IMR-90 (cell line): ENCODE results near the gene TRMT6. TPM values are rescaled to one million over a fixed set of nuclear protein-coding genes. Genes with fewer than 3 reads are reported as not detected.

ENCODE experiments used
- ATAC-seq: fragments of 200-7000 bp; cut with Tn5 transposase; 2 replicates; pipeline ENCODE4 v1.9.1; 2020; ENCODE audit warnings: low read depth, mild to moderate bottlenecking, moderate library complexity
- BruUV-seq: library from RNA; stranded (reverse); fragments of 400-500 nt; replicated peaks from 2 replicates; lab custom pipeline; 2021; lab: Mats Ljungman, UMichigan
- CTCF ChIA-PET: fragments of 300-600 bp; formaldehyde crosslinking; extraction: SDS; loops from one replicate; lab custom pipeline; 2021; ENCODE audit warnings: antibody characterized with exemption; lab: Yijun Ruan, JAX
- POLR2A ChIA-PET: fragments of 300-600 bp; sonication (Branson Sonifier 250); formaldehyde crosslinking; loops from one replicate; lab custom pipeline; 2022; ENCODE audit warnings: antibody characterized with exemption; ENCODE audit not compliant: unreplicated experiment; lab: Charles Lee
- DNase-seq: peaks from one replicate; pipeline ENCODE4 v3.0.0; 2013
- H2AFZ ChIP-seq: replicated peaks from 2 replicates; pipeline ENCODE3; 2013; ENCODE audit warnings: low read length, mild to moderate bottlenecking; ENCODE audit not compliant: poor library complexity
- H2AK5ac ChIP-seq: 2 replicates; pipeline ENCODE4 v1.6.1; 2013; ENCODE audit warnings: low read depth, low read length, inconsistent platforms
- H2AK9ac ChIP-seq: replicated peaks from 2 replicates; pipeline ENCODE3; 2013; ENCODE audit warnings: mild to moderate bottlenecking, low read depth, low read length, moderate library complexity; ENCODE audit not compliant: poor library complexity
- H2BK120ac ChIP-seq: 2 replicates; pipeline ENCODE4 v1.6.1; 2013; ENCODE audit warnings: low read depth, low read length, inconsistent platforms
- H2BK15ac ChIP-seq: 3 replicates; pipeline ENCODE4 v1.6.1; 2013; ENCODE audit warnings: low read depth, low read length, inconsistent platforms
- H2BK20ac ChIP-seq: 2 replicates; pipeline ENCODE4 v1.6.1; 2013; ENCODE audit warnings: low read depth, mild to moderate bottlenecking, inconsistent platforms, low read length, moderate library complexity
- H2BK5ac ChIP-seq: 2 replicates; pipeline ENCODE4 v1.6.1; 2013; ENCODE audit warnings: mild to moderate bottlenecking, low read depth, low read length, inconsistent platforms; ENCODE audit not compliant: poor library complexity, severe bottlenecking
- H3K14ac ChIP-seq: replicated peaks from 2 replicates; pipeline ENCODE4 v1.6.1; 2013; ENCODE audit warnings: low read depth, low read length, inconsistent platforms
- H3K18ac ChIP-seq: 2 replicates; pipeline ENCODE4 v1.6.1; 2013; ENCODE audit warnings: low read depth, low read length, control low read depth
- H3K23ac ChIP-seq: 2 replicates; pipeline ENCODE4 v1.6.1; 2013; ENCODE audit warnings: low read depth, low read length, inconsistent platforms
- H3K27ac ChIP-seq: 2 replicates; pipeline ENCODE4 v1.5.1; 2013; ENCODE audit warnings: mild to moderate bottlenecking, control low read depth, low read length; ENCODE audit not compliant: insufficient read depth
- H3K27me3 ChIP-seq: 2 replicates; pipeline ENCODE4 v1.6.1; 2013; ENCODE audit warnings: low read length; ENCODE audit not compliant: control insufficient read depth, insufficient read depth
- H3K36me3 ChIP-seq: 2 replicates; pipeline ENCODE4 v1.6.1; 2013; ENCODE audit warnings: low read length, mixed read lengths; ENCODE audit not compliant: control insufficient read depth, insufficient read depth
- H3K4ac ChIP-seq: 2 replicates; pipeline ENCODE4 v1.6.1; 2013; ENCODE audit warnings: low read depth, low read length, inconsistent platforms
- H3K4me1 ChIP-seq: 2 replicates; pipeline ENCODE4 v1.6.1; 2013; ENCODE audit warnings: low read length, mixed read lengths; ENCODE audit not compliant: control insufficient read depth, insufficient read depth
- H3K4me2 ChIP-seq: 2 replicates; pipeline ENCODE4 v1.6.1; 2013; ENCODE audit warnings: low read depth, mild to moderate bottlenecking, control low read depth, low read length, moderate library complexity
- H3K4me3 ChIP-seq: 2 replicates; pipeline ENCODE4 v1.5.1; 2013; ENCODE audit warnings: low read depth, mild to moderate bottlenecking, control low read depth, low read length, moderate library complexity; ENCODE audit not compliant: insufficient read depth
- H3K56ac ChIP-seq: 2 replicates; pipeline ENCODE4 v1.6.1; 2013; ENCODE audit warnings: low read length, inconsistent platforms; ENCODE audit not compliant: insufficient read depth; ENCODE audit errors: extremely low read depth
- H3K79me1 ChIP-seq, 2 experiments: 2 replicates each; pipeline ENCODE4 v1.6.1; 2013; ENCODE audit warnings: low read length in 2 of 2, inconsistent platforms in 1 of 2, low read depth in 1 of 2
- H3K9ac ChIP-seq: 2 replicates; pipeline ENCODE4 v1.6.1; 2013; ENCODE audit warnings: low read depth, low read length, control low read depth
- H3K9me1 ChIP-seq: 2 replicates; pipeline ENCODE4 v1.6.1; 2013; ENCODE audit warnings: low read length, inconsistent platforms; ENCODE audit not compliant: insufficient read depth
- H3K9me3 ChIP-seq: 2 replicates; pipeline ENCODE4 v1.6.1; 2013; ENCODE audit warnings: low read length; ENCODE audit not compliant: control insufficient read depth, insufficient read depth
- H4K20me1 ChIP-seq: 2 replicates; pipeline ENCODE4 v1.6.1; 2013; ENCODE audit warnings: low read length, inconsistent platforms; ENCODE audit not compliant: insufficient read depth
- H4K5ac ChIP-seq: 2 replicates; pipeline ENCODE4 v1.6.1; 2013; ENCODE audit warnings: mild to moderate bottlenecking, low read depth, low read length, control low read depth
- H4K8ac ChIP-seq, 2 experiments: 2 replicates each; pipeline ENCODE4 v1.6.1; 2013; ENCODE audit warnings: low read depth in 2 of 2, low read length in 2 of 2, control low read depth in 1 of 2, inconsistent platforms in 1 of 2
- H4K91ac ChIP-seq: 2 replicates; pipeline ENCODE4 v1.6.1; 2013; ENCODE audit warnings: low read depth, low read length, inconsistent platforms; ENCODE audit not compliant: insufficient read depth
- CHD1 ChIP-seq: IDR thresholded peaks from 2 replicates; pipeline ENCODE4 v1.6.1; 2012; ENCODE audit warnings: low read depth, low read length, improper control_type of control experiment
- CTCF ChIP-seq: conservative IDR thresholded peaks from 2 replicates; pipeline ENCODE4 v1.5.1; 2012; ENCODE audit warnings: mild to moderate bottlenecking, low read depth, low read length, improper control_type of control experiment
- MAZ ChIP-seq: IDR thresholded peaks from 2 replicates; pipeline ENCODE4 v1.6.1; 2012; ENCODE audit warnings: low read depth, mild to moderate bottlenecking, low read length, improper control_type of control experiment, moderate library complexity, borderline replicate concordance
- POLR2A ChIP-seq: IDR thresholded peaks from 2 replicates; pipeline ENCODE4 v1.6.1; 2012; ENCODE audit warnings: mild to moderate bottlenecking, low read depth, low read length
- RFX5 ChIP-seq: IDR thresholded peaks from 2 replicates; pipeline ENCODE4 v1.8.0; 2012; ENCODE audit warnings: low read depth, mild to moderate bottlenecking, low read length, moderate library complexity
- SMC3 ChIP-seq: fragments of 150-350 bp; IDR thresholded peaks from 2 replicates; pipeline ENCODE4 v1.6.1; 2016; ENCODE audit warnings: low read depth, mild to moderate bottlenecking, antibody characterized with exemption, low read length, moderate library complexity
- USF2 ChIP-seq: fragments of 150-350 bp; IDR thresholded peaks from 2 replicates; pipeline ENCODE4 v1.6.1; 2017; ENCODE audit warnings: mild to moderate bottlenecking, antibody characterized with exemption, low read length, low read depth
- WGBS, 2 experiments: methylation state at CpG; one replicate each; pipeline versions ENCODE4 v1.1.5 to v1.1.7; 2013; ENCODE audit warnings: missing lambda C conversion rate in 2 of 2; ENCODE audit not compliant: insufficient read length in 1 of 2; ENCODE audit errors: extremely low coverage in 2 of 2; 5-methylcytosine and 5-hydroxymethylcytosine counted together
- dilution Hi-C: fragments of 300-500 bp; cut with HindIII; formaldehyde crosslinking; loops from one replicate; pipeline ENCODE4 v1.14.3; 2018; ENCODE audit warnings: low sequenced_read_pairs; ENCODE audit not compliant: unreplicated experiment
- in situ Hi-C: fragments of 300-500 bp; cut with MboI; formaldehyde crosslinking; loops from 3 replicates; pipeline ENCODE4 v1.14.3; 2019; ENCODE audit warnings: low sequenced_read_pairs, inconsistent platforms, mixed read lengths
- intact Hi-C: fragments of 100-400 bp; cut with micrococcal nuclease; formaldehyde crosslinking; loops from 2 replicates; pipeline ENCODE4 v1.10.0; 2022
- polyA plus RNA-seq, 3 experiments: library from polyadenylated mRNA; depleted of rRNA; stranded (reverse); fragments of >200 nt; gene quantifications; 2 replicates each; pipeline ENCODE4 v1.2.3, GENCODE V29; 2012; ENCODE audit warnings: low replicate concordance in 1 of 3
- total RNA-seq: library from RNA; depleted of rRNA; stranded (reverse); fragments of >200 nt; gene quantifications from 2 replicates; pipeline ENCODE4 v1.2.3, GENCODE V29; 2012

TRMT6 gene
- total and polyA plus RNA-seq, 2 of the 4 experiments (the other 2 are of a cell fraction): 7.2 to 8.0 TPM

- no TSS peak for BruUV-seq
These were observed 23.6 kb upstream of the TRMT6 start for GRCh38 chr20:5973971-5974370.

More at GRCh38 chr20:5973971-5974370, 23.6 kb upstream of the TRMT6 start:
- Histone ChIP-seq H2BK15ac (no peak overlapping the region), H2AFZ (no peak overlapping the region), H3K18ac (no peak overlapping the region), H3K4me3 (no peak overlapping the region), H3K27me3 (no peaks in the 10 kb centered on the region), H3K4ac (no peak overlapping the region), H2BK120ac (no peak overlapping the region), H3K56ac (no peak overlapping the region), H2AK9ac (no peak overlapping the region), H4K8ac (no peak overlapping the region), H2AK5ac (no peak overlapping the region), H3K9me1 (no peaks in the 10 kb centered on the region; the same call in 1 of the 2 replicates), H3K23ac (no peak overlapping the region), H3K36me3 (peaks cover 3% of the 10 kb centered on the region; the same call in 1 of the 2 replicates), H3K79me1 (no peaks in the 10 kb centered on the region), H4K91ac (no peak overlapping the region), H4K5ac (no peak overlapping the region), H3K9me3 (no peaks in the 10 kb centered on the region), H3K27ac (no peak overlapping the region), H3K9ac (no peak overlapping the region), H2BK5ac (no peak overlapping the region), H3K4me2 (no peak overlapping the region), H3K14ac (no peak overlapping the region), H3K4me1 (peaks cover 2% of the 10 kb centered on the region; the same call in 1 of the 2 replicates), H2BK20ac (no peak overlapping the region), H4K20me1 (no peaks in the 10 kb centered on the region)
- intact Hi-C loops (no loop called here), in situ Hi-C loops (loop anchor here (25.0 kb wide), 1 partner anchor 437 kb away; no protein-coding TSS in a partner anchor), dilution Hi-C loops (no loop called here)
- 100% methylated on average over 1 of the region's 4 CpGs; no CpG with 5 or more reads in 1 of the 2 experiments for WGBS, 2 experiments
- DNase-seq: no peak
- no peak for ATAC-seq
- TF ChIP-seq CTCF: no peak
- TF ChIP-seq USF2: no peak
- no peak for TF ChIP-seq MAZ
- TF ChIP-seq SMC3: no peak
- no peak for TF ChIP-seq RFX5
- no peak for TF ChIP-seq POLR2A
- TF ChIP-seq CHD1: no peak
- ChIA-PET CTCF (no interaction called here), POLR2A (no interaction called here)
